NCI-H2196 treated with DMSO at 0.1 percent for 48 hours (cell line): ENCODE results near the gene ADAMTS18.

Experiments used
- DNase-seq: peaks from one replicate; lab custom pipeline; 2025; ENCODE audit not compliant: unreplicated experiment; lab: John Stamatoyannopoulos, UW

ADAMTS18 gene

DNA sequence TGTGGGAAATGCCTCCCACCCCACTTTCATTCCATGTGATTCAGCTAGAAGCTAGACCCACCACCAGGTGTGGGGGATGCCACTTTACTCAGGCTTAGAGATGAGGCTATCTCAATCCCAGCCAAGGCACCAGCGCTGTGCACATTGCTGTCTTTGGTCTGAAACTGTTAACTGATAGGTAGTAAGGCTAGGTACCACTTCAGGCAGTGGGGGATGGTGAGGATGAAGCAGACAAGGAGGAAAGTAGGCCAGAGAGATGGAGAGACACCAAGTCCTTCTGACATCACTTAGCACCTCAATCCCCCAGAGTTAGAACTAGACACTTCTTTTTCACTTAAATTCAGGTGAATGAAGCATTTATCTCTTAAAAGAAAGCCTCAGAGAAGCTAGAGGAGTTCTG is 35.8 kb downstream of the ADAMTS18 start:
- DNase-seq = no peak

DNA sequence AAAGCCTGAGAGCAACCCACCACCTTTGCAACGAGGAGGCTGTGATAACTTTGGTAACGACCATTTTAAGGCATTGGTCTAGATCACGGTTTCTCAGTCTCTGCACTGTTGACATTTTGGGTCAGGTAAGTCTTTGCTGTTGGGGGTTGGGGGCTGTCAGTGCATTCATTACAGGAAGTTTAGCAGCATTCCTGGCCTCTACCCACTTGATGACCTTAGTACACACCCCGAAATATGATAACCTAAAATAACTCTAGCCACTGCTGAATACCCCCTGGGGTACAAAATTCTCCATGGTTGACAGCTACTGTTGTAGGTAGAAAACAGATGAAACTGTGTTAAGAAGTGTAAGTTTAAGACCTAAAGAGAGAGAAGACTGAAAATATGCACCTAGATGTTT is 36.3 kb downstream of the ADAMTS18 start:
- no peak for DNase-seq

GRCh38 chr16:77396461-77396860 is 38.4 kb downstream of the ADAMTS18 start:
- DNase-seq = no peak

DNA sequence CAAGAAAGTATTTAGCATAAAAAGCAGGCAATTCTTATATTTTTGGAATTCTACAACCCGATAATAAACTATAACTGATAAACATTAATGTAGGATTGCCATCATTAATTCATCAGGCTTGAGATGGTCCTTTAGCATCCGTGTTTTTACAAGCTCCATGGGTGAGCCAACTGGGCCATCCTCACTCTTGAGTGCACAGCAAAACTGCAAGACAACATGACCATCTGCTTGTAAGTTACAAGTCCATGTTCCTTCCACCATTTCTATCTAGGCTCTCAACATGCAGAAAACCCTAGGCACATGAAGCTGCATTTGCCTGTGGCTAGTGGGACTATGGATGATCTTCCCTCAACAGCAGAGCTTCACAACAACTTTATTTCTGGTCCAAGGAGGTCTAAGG is 40.1 kb downstream of the ADAMTS18 start:
- DNase-seq = no peak

GRCh38 chr16:77393955-77394354 is 40.9 kb downstream of the ADAMTS18 start:
- no peak for DNase-seq

- no peak for DNase-seq
Measured at GRCh38 chr16:77387815-77388209, 47.0 kb downstream of the ADAMTS18 start.

GRCh38 chr16:77386831-77387814 is 47.7 kb downstream of the ADAMTS18 start:
- no peak for DNase-seq

DNA sequence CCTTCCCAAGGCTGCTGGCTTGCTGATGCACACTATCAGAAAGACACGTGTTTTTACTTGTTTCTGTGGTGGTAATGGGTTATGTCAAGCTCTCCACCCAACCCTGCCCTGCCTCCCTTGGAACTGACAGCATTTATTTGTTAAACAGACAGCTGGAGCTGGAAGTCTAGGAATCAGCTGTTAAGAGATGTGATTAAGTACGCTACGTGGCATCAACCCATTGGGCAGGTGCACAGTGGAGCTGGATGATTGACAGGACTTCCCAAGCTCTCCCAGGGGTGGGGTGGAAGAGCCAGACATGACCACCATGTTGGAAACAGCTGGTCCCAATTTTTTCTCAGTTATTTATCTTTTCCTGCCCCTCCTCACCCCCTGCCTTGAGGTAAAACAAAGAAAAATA is 49.4 kb downstream of the ADAMTS18 start:
- no peak for DNase-seq

GRCh38 chr16:77383606-77384187 is 51.1 kb downstream of the ADAMTS18 start:
- DNase-seq = no peak

DNA sequence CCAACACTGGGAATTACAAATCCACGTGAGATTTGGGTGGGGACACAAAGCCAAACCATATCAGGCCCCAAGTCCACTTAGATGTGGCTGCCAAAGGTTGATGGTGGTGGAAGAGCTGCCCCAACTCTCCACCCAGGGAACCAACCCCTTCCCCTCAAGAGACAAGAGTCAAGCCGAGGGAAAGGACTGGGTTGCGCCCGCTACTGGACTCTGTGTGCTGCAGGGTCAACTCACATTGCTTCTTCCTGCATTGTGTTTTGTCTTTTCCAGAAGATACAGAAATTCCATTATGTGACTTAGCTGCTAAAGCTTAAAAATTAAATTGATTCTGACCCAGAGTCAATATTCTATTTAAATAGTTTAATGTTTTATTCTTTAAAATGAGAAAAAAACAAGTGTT is 58.5 kb downstream of the ADAMTS18 start:
- DNase-seq = no peak

- DNase-seq = no peak
Measured at GRCh38 chr16:77375396-77375795, 59.4 kb downstream of the ADAMTS18 start.

DNA sequence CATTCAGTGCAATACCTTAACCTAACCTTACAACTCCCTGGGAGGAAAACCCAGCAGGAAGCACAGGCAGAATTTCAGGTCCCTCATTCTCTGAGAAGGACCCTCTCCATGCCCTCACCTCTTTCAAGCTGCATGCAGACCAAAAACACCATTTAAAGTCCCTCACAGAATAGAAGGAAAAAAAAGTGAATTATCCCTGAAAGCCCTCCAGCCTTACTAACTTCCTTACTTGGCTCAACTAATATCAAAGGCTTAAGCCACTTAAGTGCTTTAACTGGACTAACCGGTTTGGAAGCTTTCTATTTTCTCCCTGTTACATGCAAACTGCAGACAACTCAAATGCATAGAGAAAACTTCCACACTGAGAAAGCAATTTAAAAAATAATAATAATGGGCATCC is 60.5 kb downstream of the ADAMTS18 start:
- no peak for DNase-seq

- DNase-seq = no peak
Measured at GRCh38 chr16:77373726-77374125, 61.1 kb downstream of the ADAMTS18 start.

- DNase-seq = no peak
Measured at GRCh38 chr16:77364770-77365169, 70.1 kb downstream of the ADAMTS18 start.

- no peak for DNase-seq
Measured at GRCh38 chr16:77359065-77359502, 75.8 kb downstream of the ADAMTS18 start.

- DNase-seq = no peak
Measured at GRCh38 chr16:77353587-77354263, 81.1 kb downstream of the ADAMTS18 start.

- no peak for DNase-seq
Measured at GRCh38 chr16:77344341-77344740, 90.5 kb downstream of the ADAMTS18 start.

GRCh38 chr16:77336637-77337036 is 98.2 kb downstream of the ADAMTS18 start:
- DNase-seq = no peak

GRCh38 chr16:77335652-77336234 is 99.1 kb downstream of the ADAMTS18 start:
- DNase-seq = no peak

DNA sequence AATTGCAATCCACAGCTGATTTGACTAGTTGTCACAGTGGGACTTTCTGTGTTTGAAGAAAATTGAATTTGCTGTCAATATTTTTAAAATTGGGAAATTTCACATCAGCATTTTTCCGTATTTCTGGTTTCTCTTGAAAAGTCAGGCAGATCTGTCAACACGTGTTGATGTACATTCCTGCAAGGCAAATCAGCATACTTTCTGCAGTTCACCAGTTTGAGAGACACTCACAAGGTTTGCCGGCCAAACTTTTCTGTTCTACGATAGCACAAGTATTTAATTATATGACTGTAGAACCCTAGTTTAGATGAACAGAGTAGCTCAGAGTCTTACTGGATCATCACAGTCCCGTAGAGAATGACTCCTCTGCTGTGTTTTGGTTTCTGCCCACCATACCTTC is 102.0 kb downstream of the ADAMTS18 start:
- DNase-seq = no peak

DNA sequence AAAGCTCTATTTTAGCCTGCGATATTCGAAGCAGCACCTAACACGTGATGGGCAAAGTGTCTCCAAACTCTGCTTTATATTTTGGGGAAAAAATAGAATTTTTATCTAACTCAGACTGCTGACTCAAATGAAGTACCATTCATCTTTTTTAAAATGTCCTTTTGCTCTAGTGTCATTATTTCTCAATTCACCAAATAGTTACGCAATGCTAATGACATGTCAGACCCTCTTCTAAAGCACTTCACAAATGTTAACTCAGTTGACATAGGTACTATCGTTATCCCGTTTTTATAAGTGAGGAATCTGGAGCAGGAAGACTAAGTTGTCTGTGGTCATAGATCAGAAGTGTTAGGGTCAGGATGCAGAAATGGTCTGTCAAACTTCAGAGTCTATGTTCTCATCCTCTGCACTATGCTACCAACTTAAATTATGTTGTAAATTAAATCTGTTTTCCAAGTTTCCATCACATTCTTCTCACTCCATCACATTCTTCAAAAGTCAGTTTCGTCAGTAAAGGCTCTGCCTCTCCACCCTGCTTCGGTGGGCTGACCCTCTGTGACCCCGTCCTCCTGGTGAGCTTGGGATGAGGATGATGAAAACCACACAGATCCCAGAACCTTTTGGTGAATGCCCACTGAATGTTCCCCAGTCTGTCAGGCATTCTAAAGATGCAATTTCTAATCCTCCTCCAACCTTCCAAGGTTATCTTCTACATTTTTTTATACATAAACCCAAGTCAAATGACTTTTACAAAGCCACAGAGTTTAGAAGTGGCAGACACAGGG is 102.8 kb downstream of the ADAMTS18 start:
- no peak for DNase-seq
